Prostate gland (tissue), 2 donors: Measurements from ENCODE around the gene HSF5. TPM values are rescaled to one million over a fixed set of nuclear protein-coding genes. Genes with fewer than 3 reads are reported as not detected.

ENCODE experiments used
- DNase-seq: peaks from one replicate; pipeline ENCODE4 v3.0.0-alpha.2; 2019; ENCODE audit warnings: low spot score
- H3K27ac ChIP-seq, 2 donors: fragments of 200-600 bp; sonication (generic); 2 replicates each; pipeline ENCODE4 v1.5.1; 2017 to 2019
- H3K27me3 ChIP-seq: fragments of 200-600 bp; sonication (generic); replicated peaks from 2 replicates; pipeline ENCODE4 v1.5.1; 2019; ENCODE audit not compliant: insufficient read depth
- H3K36me3 ChIP-seq, 2 donors: fragments of 200-600 bp; sonication (generic); 1 replicate in 1 of 2; 2 replicates in 1 of 2; pipeline versions ENCODE4 v1.5.1 to v1.8.1; 2017 to 2019
- H3K4me1 ChIP-seq: fragments of 200-600 bp; sonication (generic); replicated peaks from 2 replicates; pipeline ENCODE4 v1.5.1; 2019
- H3K4me3 ChIP-seq, 2 donors: fragments of 200-600 bp; sonication (generic); 2 replicates each; pipeline ENCODE4 v1.5.1; 2017 to 2019
- H3K9me3 ChIP-seq: fragments of 200-600 bp; sonication (generic); 2 replicates; pipeline ENCODE4 v1.5.1; 2017
- CTCF ChIP-seq, 4 experiments: fragments of 200-600 bp in 2 of 4; fragments of 450-650 bp in 2 of 4; sonication (generic) in 2 of 4; IDR thresholded peaks; 1 replicate in 3 of 4; 2 replicates in 1 of 4; pipeline ENCODE4 v1.5.1; 2016 to 2019; ENCODE audit warnings: antibody characterized with exemption in 4 of 4, mild to moderate bottlenecking in 2 of 4, moderate library complexity in 2 of 4
- POLR2A ChIP-seq: fragments of 450-650 bp; IDR thresholded peaks from one replicate; pipeline ENCODE4 v1.6.1; 2016; ENCODE audit warnings: antibody characterized with exemption, mild to moderate bottlenecking
- POLR2AphosphoS5 ChIP-seq: sonication (generic); formaldehyde crosslinking; IDR thresholded peaks from one replicate; pipeline ENCODE4 v1.6.1; 2017; ENCODE audit warnings: antibody characterized with exemption
- WGBS: methylation state at CpG from one replicate; pipeline ENCODE4 v1.1.5; 2018; 5-methylcytosine and 5-hydroxymethylcytosine counted together
- intact Hi-C: fragments of 100-400 bp; cut with DNase I; formaldehyde crosslinking; loops from one replicate; pipeline ENCODE4 v1.14.2; 2022
- total RNA-seq, 2 donors: library from RNA; depleted of rRNA; stranded (reverse); fragments of >200 nt; gene quantifications; one replicate each; pipeline ENCODE4 v1.1.0, GENCODE V29; 2016

The HSF5 gene
- total RNA-seq, 2 donors from 2014 or later = 11.5 TPM; not detected in 1

GRCh38 chr17:58514770-58515157 lies 26.6 kb upstream of the HSF5 start:
- intact Hi-C loops = loop anchor here (2.0 to 10.0 kb wide), 8 partner anchors 120 to 1190 kb away; partner anchors contain the start of genes DYNLL2, PRR11, PTRH2 and RAD51C
- Histone ChIP-seq H3K27me3 (no peaks in the 10 kb centered on the region), H3K4me1 (peaks cover 14% of the 10 kb centered on the region), H3K9me3 (no peaks in the 10 kb centered on the region), H3K36me3 (no peaks in the 10 kb centered on the region), H3K4me3 (peak overlapping the region; percentile 65 to 75), H3K27ac (peak overlapping the region; percentile 72 to 86)
- DNase-seq = no peak
- 14% methylated on average over 11 of the region's 11 CpGs for WGBS
- TF ChIP-seq CTCF (IDR thresholded peaks at IDR 0.05) = no peak
- no peak for TF ChIP-seq POLR2AphosphoS5
- TF ChIP-seq POLR2A = no peak

DNA sequence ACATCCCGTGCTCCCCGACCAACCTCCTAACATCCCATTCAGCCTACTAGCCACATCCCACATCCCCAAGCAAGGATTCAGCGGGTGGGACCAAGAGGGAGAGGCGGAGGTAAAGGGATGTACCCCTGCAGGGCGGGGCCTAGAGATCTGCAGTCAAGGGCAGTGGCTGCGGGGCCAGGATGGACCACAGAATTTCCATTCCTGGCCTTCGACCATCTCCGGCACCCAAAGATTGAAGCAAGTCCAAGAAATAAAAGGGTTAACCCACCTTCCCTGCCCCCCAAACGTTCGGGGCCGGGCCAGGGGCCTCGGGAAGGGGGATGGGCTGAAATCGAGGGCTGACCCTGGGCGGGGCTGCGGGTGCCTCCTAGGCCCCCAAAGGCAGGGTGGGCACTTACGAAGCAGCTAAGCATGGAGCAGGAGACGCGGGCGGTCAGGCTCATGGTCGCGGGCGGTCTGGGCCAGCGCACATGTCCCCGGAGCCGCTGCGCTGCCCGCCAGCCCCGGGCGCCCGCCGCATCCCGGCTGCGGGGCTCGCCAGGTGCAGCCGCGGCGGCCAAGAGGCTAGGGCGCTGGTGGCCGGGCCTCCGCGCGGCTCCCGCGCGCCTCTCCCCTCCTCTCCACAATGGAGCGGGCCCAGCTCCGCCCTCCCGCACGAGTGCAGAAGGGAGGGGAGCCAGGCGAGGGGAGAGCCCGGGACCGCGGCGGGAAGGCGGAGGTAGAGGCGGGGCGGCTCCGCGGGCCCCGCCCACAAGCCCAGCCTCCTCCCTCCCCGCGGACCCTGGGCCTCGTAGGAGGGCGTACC lies 26.0 kb upstream of the HSF5 start, which contains the start of gene MTMR4:
MTMR4 (minus strand) TSS at position 674 of the 805 bp plus-strand sequence; CDS start at position 443, 231 bp downstream.
- no peaks in the 10 kb centered on the region for H3K27me3 ChIP-seq
- intact Hi-C loops = loop anchor here (2.0 to 10.0 kb wide), 5 partner anchors 121 to 1191 kb away; partner anchors contain the start of genes PRR11, PTRH2, SKA2 and SMG8
- DNase-seq = peak; percentile 82
- H3K36me3 ChIP-seq = peaks cover 0 to under 1% of the 10 kb centered on the region in 2 donors
- H3K4me1 ChIP-seq = peaks cover 14% of the 10 kb centered on the region
- peak within 1 kb of the TSS; percentile 65 to 75 for H3K4me3 ChIP-seq
- TF ChIP-seq CTCF (IDR thresholded peaks at IDR 0.05) (no peak), POLR2A (peak; percentile 62), POLR2AphosphoS5 (peak; percentile 81)
- H3K9me3 ChIP-seq = no peaks in the 10 kb centered on the region
- under 1% methylated on average over 31 of the region's 64 CpGs for WGBS
- H3K27ac ChIP-seq = peak within 1 kb of the TSS; percentile 72 to 86

DNA sequence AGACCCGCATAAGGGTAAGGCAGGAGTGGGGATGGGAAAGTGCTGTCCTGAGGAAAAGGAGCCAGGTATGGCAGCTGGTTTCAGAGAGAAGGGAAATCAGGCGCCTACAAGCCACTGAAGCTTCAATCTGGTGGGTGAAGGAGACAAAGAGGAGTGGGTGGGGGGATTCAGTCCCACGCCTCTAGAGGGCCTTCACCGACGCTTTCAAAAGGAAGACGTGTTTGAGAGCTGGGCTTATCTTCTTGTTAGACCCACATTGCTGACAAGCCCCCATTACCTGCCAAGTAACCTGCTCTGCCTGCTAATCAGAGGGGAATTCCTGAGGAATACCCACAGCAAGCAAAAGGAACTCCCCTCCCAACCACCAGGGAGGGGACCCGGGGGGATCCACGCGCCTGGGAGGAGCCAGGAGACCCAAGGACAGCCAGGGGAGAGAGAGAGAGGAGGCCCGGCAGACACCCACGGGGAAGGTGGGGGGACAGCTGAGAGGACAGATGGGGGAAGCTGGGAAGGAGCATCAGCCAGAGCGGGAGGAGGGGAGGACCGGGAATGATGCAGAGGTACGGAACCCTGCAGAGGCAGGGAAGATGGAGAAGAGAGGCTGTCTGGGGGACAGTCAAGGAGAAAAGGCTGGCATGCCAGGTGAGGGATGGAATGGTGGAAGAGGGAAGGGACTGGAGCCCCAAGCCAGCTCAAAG lies 25.2 kb upstream of the HSF5 start:
- TF ChIP-seq POLR2AphosphoS5 (no peak), POLR2A (no peak), CTCF (IDR thresholded peaks at IDR 0.05) (no peak)
- peaks cover 5 to 6% of the 10 kb centered on the region in 2 donors for H3K36me3 ChIP-seq
- peak overlapping the region; percentile 72 to 86 for H3K27ac ChIP-seq
- no peaks in the 10 kb centered on the region for H3K9me3 ChIP-seq
- WGBS = 20% methylated on average over 14 of the region's 14 CpGs
- intact Hi-C loops = loop anchor here (10.0 kb wide), 4 partner anchors 121 to 1191 kb away; partner anchors contain the start of genes PRR11, PTRH2, SKA2 and SMG8
- H3K4me3 ChIP-seq = peak overlapping the region; percentile 65 to 75
- no peaks in the 10 kb centered on the region for H3K27me3 ChIP-seq
- H3K4me1 ChIP-seq = peaks cover 14% of the 10 kb centered on the region
- no peak for DNase-seq

DNA sequence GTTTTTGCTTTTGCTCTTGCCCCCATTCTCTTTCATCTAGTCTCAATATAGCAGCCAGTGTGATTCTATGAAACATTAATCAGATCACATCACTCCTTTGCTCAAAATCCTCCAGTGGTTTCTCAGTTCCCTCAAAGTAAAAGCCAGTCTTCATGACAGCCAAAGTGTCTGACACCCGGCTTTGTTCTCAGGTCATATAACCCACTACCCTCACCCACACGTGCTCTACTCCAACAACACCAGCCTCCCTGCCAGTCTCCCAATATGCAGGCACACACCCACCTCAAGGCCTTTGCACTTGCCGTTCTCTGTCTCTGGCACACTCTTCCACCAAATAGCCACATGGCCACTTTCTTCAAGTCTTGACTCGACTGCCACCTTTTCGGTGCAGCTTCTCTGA lies 21.9 kb upstream of the HSF5 start:
- Histone ChIP-seq H3K4me1 (peaks cover 3% of the 10 kb centered on the region), H3K4me3 (no peak overlapping the region), H3K36me3 (peaks cover 15 to 28% of the 10 kb centered on the region in 2 donors), H3K27ac (no peak overlapping the region), H3K9me3 (no peaks in the 10 kb centered on the region), H3K27me3 (no peaks in the 10 kb centered on the region)
- intact Hi-C loops = loop anchor here (10.0 kb wide), 4 partner anchors 125 to 1195 kb away; partner anchors contain the start of genes PRR11, PTRH2, SKA2 and SMG8
- WGBS = 92% methylated on average over 5 of the region's 5 CpGs
- no peak for DNase-seq
- no peak for TF ChIP-seq POLR2AphosphoS5
- no peak for TF ChIP-seq POLR2A
- no peak for TF ChIP-seq CTCF (IDR thresholded peaks at IDR 0.05)
